ENCODE measurements around the gene PLXNB2. TPM values are rescaled to one million over a fixed set of nuclear protein-coding genes. Genes with fewer than 3 reads are reported as not detected.
A peak's percentile ranks its signal among the peaks of the same experiment; 100 is the strongest.

PLXNB2 gene
- total and polyA plus RNA-seq, 2 of the 4 experiments (the other 2 are of a cell fraction), result 73.1 to 202 TPM

GRCh38 chr22:50292643-50293440, 14.6 kb downstream of the PLXNB2 start:
- H3K79me1 ChIP-seq (ENCODE audit: low read depth in 1 of 2, low read length in 2 of 2), result peaks cover 8 to 69% of the 10 kb centered on the region in 2 experiments; a peak in 3 of 4 replicates
- H2AFZ ChIP-seq (replicated peaks; ENCODE audit: low read length, poor library complexity), result peak overlapping the region; percentile 8
- peaks cover 34% of the 10 kb centered on the region for H3K4me1 ChIP-seq (ENCODE audit: control insufficient read depth, insufficient read depth, low read length)
- peak overlapping the region; percentile 93 for H3K56ac ChIP-seq (ENCODE audit: extremely low read depth, insufficient read depth, low read length)
- no peaks in the 10 kb centered on the region for H3K27me3 ChIP-seq (ENCODE audit: control insufficient read depth, insufficient read depth, low read length)
- H4K8ac ChIP-seq (ENCODE audit: low read depth in 2 of 2, low read length in 2 of 2), result peak overlapping the region; percentile 91
- TF ChIP-seq MAFK (IDR thresholded peaks at IDR 0.05; ENCODE audit: low read depth, low read length) (no peak), BHLHE40 (IDR thresholded peaks at IDR 0.05; ENCODE audit: low read depth, low read length) (no peak), CTCF (conservative IDR thresholded peaks at IDR 0.05; ENCODE audit: low read depth, low read length) (0 out of 2 replicates have a peak, but pooled peaks have one; percentile 4), MXI1 (IDR thresholded peaks at IDR 0.05; ENCODE audit: borderline replicate concordance, low read depth, low read length) (no peak), NFE2L2 (IDR thresholded peaks at IDR 0.05; ENCODE audit: low read depth, low read length) (no peak), POLR2A (IDR thresholded peaks at IDR 0.05; ENCODE audit: low read depth, low read length) (no peak)
- H3K4me2 ChIP-seq (ENCODE audit: low read depth, low read length), result peak overlapping the region; percentile 74
- peak overlapping the region; percentile 76 for H3K18ac ChIP-seq (ENCODE audit: low read depth, low read length)
- intact Hi-C loops (cut with micrococcal nuclease), result loop anchor here (2.0 to 5.0 kb wide), 2 partner anchors 14 to 34 kb away; partner anchors contain the start of genes DENND6B and PLXNB2
- no peak for DNase-seq
- H2AK9ac ChIP-seq (replicated peaks; ENCODE audit: low read depth, low read length, poor library complexity), result peak overlapping the region; percentile 94
- H2AK5ac ChIP-seq (ENCODE audit: low read depth, low read length), result peak overlapping the region; percentile 74
- peaks cover 3% of the 10 kb centered on the region for H3K9me1 ChIP-seq (ENCODE audit: insufficient read depth, low read length)
- peak overlapping the region; percentile 97 for H4K91ac ChIP-seq (ENCODE audit: insufficient read depth, low read depth, low read length)
- peak overlapping the region; percentile 91 for H3K14ac ChIP-seq (replicated peaks; ENCODE audit: low read depth, low read length)
- peak overlapping the region; percentile 82 for H4K5ac ChIP-seq (ENCODE audit: low read depth, low read length)
- peak overlapping the region; percentile 72 for H2BK120ac ChIP-seq (ENCODE audit: low read depth, low read length)
- dilution Hi-C loops (cut with HindIII; ENCODE audit: low sequenced_read_pairs, unreplicated experiment), result no loop called here
- peaks cover 90% of the 10 kb centered on the region for H4K20me1 ChIP-seq (ENCODE audit: insufficient read depth, low read length)
- peak; percentile 1 for ATAC-seq (ENCODE audit: low read depth)
- CTCF ChIA-PET, result no interaction called here
- in situ Hi-C loops (cut with MboI; ENCODE audit: low sequenced_read_pairs), result no loop called here
- POLR2A ChIA-PET (ENCODE audit: unreplicated experiment), result interaction anchor here (0.6 kb wide), 1 partner anchor 18 kb away, joined by 5 read pairs; no protein-coding TSS in a partner anchor
- peaks cover 36% of the 10 kb centered on the region for H3K36me3 ChIP-seq (ENCODE audit: control insufficient read depth, insufficient read depth, low read length)
- peak overlapping the region; percentile 41 for H3K4me3 ChIP-seq (ENCODE audit: insufficient read depth, low read depth, low read length)
- H3K27ac ChIP-seq (ENCODE audit: insufficient read depth, low read length), result peak overlapping the region; percentile 100
- WGBS, 2 experiments (ENCODE audit: extremely low coverage in 2 of 2, insufficient read length in 1 of 2), result 71% methylated on average over 14 of the region's 29 CpGs; no CpG with 5 or more reads in 1 of the 2 experiments
- no peaks in the 10 kb centered on the region for H3K9me3 ChIP-seq (ENCODE audit: control insufficient read depth, insufficient read depth, low read length)
- H2BK20ac ChIP-seq (ENCODE audit: low read depth, low read length), result peak overlapping the region; percentile 47
- peak overlapping the region; percentile 99 for H2BK5ac ChIP-seq (ENCODE audit: low read depth, low read length, poor library complexity, severe bottlenecking)
- peak overlapping the region; percentile 86 for H3K23ac ChIP-seq (ENCODE audit: low read depth, low read length)
- no TSS peak for BruUV-seq (replicated peaks)
- peak overlapping the region; percentile 94 for H3K4ac ChIP-seq (ENCODE audit: low read depth, low read length)
- H2BK15ac ChIP-seq (ENCODE audit: low read depth, low read length), result peak overlapping the region; percentile 70; the same call in 1 of the 3 replicates
- peak overlapping the region; percentile 95 for H3K9ac ChIP-seq (ENCODE audit: low read depth, low read length)
